CD14-positive monocyte (primary cell): ENCODE data around the gene GRPR. TPM values are rescaled to one million over a fixed set of nuclear protein-coding genes. Genes with fewer than 3 reads are reported as not detected.

Source experiments
- DNase-seq, 3 donors: peaks; one replicate each; pipeline ENCODE4 v3.0.0-alpha.2; 2011 to 2022
- H2AFZ ChIP-seq: 2 replicates; pipeline ENCODE4 v1.6.0; 2012; ENCODE audit warnings: mild to moderate bottlenecking, low read depth, low read length, inconsistent platforms; ENCODE audit not compliant: insufficient read depth, poor library complexity, severe bottlenecking
- H3K27ac ChIP-seq, 2 donors: 1 replicate in 1 of 2; 2 replicates in 1 of 2; pipeline ENCODE4 v1.5.1; 2012 to 2013; ENCODE audit warnings: low read length in 2 of 2, control low read depth in 1 of 2, inconsistent platforms in 1 of 2, low read depth in 1 of 2, mild to moderate bottlenecking in 1 of 2
- H3K27me3 ChIP-seq, 2 donors: one replicate each; pipeline versions ENCODE4 v1.6.0 to v1.6.1; 2011 to 2013; ENCODE audit warnings: low read length in 2 of 2; ENCODE audit not compliant: control insufficient read depth in 2 of 2, insufficient read depth in 2 of 2
- H3K36me3 ChIP-seq, 2 donors: replicated peaks in 1 of 2; 1 replicate in 1 of 2; 2 replicates in 1 of 2; pipeline versions ENCODE4 v1.5.1 to v1.6.1; 2012 to 2013; ENCODE audit warnings: low read length in 2 of 2, control low read depth in 1 of 2, inconsistent platforms in 1 of 2, mild to moderate bottlenecking in 1 of 2; ENCODE audit not compliant: insufficient read depth in 2 of 2, control insufficient read depth in 1 of 2
- H3K4me1 ChIP-seq, 2 donors: 1 replicate in 1 of 2; 2 replicates in 1 of 2; pipeline versions ENCODE4 v1.5.1 to v1.6.1; 2012 to 2013; ENCODE audit warnings: low read length in 2 of 2, control low read depth in 1 of 2, inconsistent platforms in 1 of 2, mild to moderate bottlenecking in 1 of 2, moderate library complexity in 1 of 2; ENCODE audit not compliant: insufficient read depth in 2 of 2, control insufficient read depth in 1 of 2
- H3K4me2 ChIP-seq: replicated peaks from 2 replicates; pipeline ENCODE3; 2012; ENCODE audit warnings: low read length, moderate library complexity, mild to moderate bottlenecking; ENCODE audit not compliant: poor library complexity, severe bottlenecking; ENCODE audit errors: extremely low read depth
- H3K4me3 ChIP-seq, 3 experiments: fragments of 200-600 bp in 1 of 3; sonication (generic) in 1 of 3; replicated peaks in 1 of 3; 1 replicate in 2 of 3; 2 replicates in 1 of 3; pipeline ENCODE4 v1.5.1; 2011 to 2013; ENCODE audit warnings: low read length in 3 of 3, mild to moderate bottlenecking in 3 of 3, control low read depth in 2 of 3, low read depth in 2 of 3, inconsistent platforms in 1 of 3, moderate library complexity in 1 of 3
- H3K79me2 ChIP-seq: 2 replicates; pipeline ENCODE4 v1.6.0; 2012; ENCODE audit warnings: mild to moderate bottlenecking, control low read depth, inconsistent platforms, low read length, moderate library complexity; ENCODE audit not compliant: insufficient read depth
- H3K9ac ChIP-seq: 2 replicates; pipeline ENCODE4 v1.6.0; 2017; ENCODE audit warnings: low read length, mild to moderate bottlenecking; ENCODE audit not compliant: insufficient read depth, poor library complexity, severe bottlenecking
- H3K9me3 ChIP-seq, 2 donors: replicated peaks in 1 of 2; 1 replicate in 1 of 2; 2 replicates in 1 of 2; pipeline versions ENCODE4 v1.5.1 to v1.6.1; 2012 to 2013; ENCODE audit warnings: low read length in 2 of 2, control low read depth in 1 of 2; ENCODE audit not compliant: control insufficient read depth in 1 of 2, insufficient read depth in 1 of 2
- H4K20me1 ChIP-seq: 2 replicates; pipeline ENCODE4 v1.6.0; 2012; ENCODE audit warnings: mild to moderate bottlenecking, low read length, control low read depth, moderate library complexity; ENCODE audit not compliant: insufficient read depth
- H3K27ac Mint-ChIP-seq, 7 donors: one replicate each; pipeline ENCODE4 v1.8.0; 2020; ENCODE audit warnings: mild to moderate bottlenecking in 7 of 7, mixed read lengths in 7 of 7, moderate library complexity in 6 of 7, inconsistent platforms in 2 of 7
- H3K27me3 Mint-ChIP-seq, 3 donors: one replicate each; pipeline ENCODE4 v1.8.0; 2021 to 2022; ENCODE audit warnings: low read depth in 3 of 3, mild to moderate bottlenecking in 3 of 3, mixed read lengths in 3 of 3, moderate library complexity in 3 of 3, inconsistent platforms in 1 of 3
- H3K36me3 Mint-ChIP-seq, 2 donors: one replicate each; pipeline ENCODE4 v1.8.0; 2020; ENCODE audit warnings: mixed read lengths in 2 of 2, inconsistent platforms in 1 of 2, mild to moderate bottlenecking in 1 of 2
- H3K4me1 Mint-ChIP-seq: one replicate; pipeline ENCODE4 v1.8.0; 2020; ENCODE audit warnings: mild to moderate bottlenecking, mixed read lengths
- H3K4me3 Mint-ChIP-seq, 2 donors: one replicate each; pipeline ENCODE4 v1.8.0; 2020; ENCODE audit warnings: mild to moderate bottlenecking in 2 of 2, mixed read lengths in 2 of 2, moderate library complexity in 1 of 2
- H3K9me3 Mint-ChIP-seq, 7 donors: one replicate each; pipeline ENCODE4 v1.8.0; 2020 to 2022; ENCODE audit warnings: mixed read lengths in 7 of 7, mild to moderate bottlenecking in 6 of 7, moderate library complexity in 6 of 7, inconsistent platforms in 2 of 7
- CTCF ChIP-seq: fragments of 200-600 bp; IDR thresholded peaks from one replicate; pipeline ENCODE4 v1.8.0; 2022; ENCODE audit warnings: antibody characterized with exemption, mild to moderate bottlenecking
- WGBS: methylation state at CpG from one replicate; pipeline ENCODE4 v1.1.5; 2013; ENCODE audit warnings: missing lambda C conversion rate; ENCODE audit not compliant: insufficient coverage; 5-methylcytosine and 5-hydroxymethylcytosine counted together
- intact Hi-C, 2 donors: fragments of 100-400 bp; cut with micrococcal nuclease; formaldehyde crosslinking; loops; one replicate each; pipeline versions ENCODE4 v1.15.0 to v1.15.1; 2023
- polyA plus RNA-seq, 3 donors: library from polyadenylated mRNA; depleted of rRNA in 1 of 3; unstranded in 2 of 3; stranded (reverse) in 1 of 3; fragments of 300-500 nt in 2 of 3; fragments of >200 nt in 1 of 3; fragmentation: Illumina TruSeq in 2 of 3; gene quantifications; 1 replicate in 2 of 3; 2 replicates in 1 of 3; pipeline ENCODE4 v1.2.3, GENCODE V29; 2012 to 2021

The GRPR gene
- polyA plus RNA-seq, 3 donors, result 0.35 to 0.55 (median 0.46) TPM

GRCh38 chrX:16096141-16096540 lies 27.2 kb upstream of the GRPR start:
- Histone ChIP-seq H3K4me1 (peaks cover 41 to 46% of the 10 kb centered on the region in 2 donors), H3K27ac (no peak overlapping the region), H3K4me3 (no peak overlapping the region), H3K9ac (no peak overlapping the region), H4K20me1 (no peaks in the 10 kb centered on the region), H2AFZ (no peak overlapping the region), H3K4me2 (no peak overlapping the region), H3K9me3 (peaks cover 0 to 7% of the 10 kb centered on the region in 2 donors), H3K36me3 (no peaks in the 10 kb centered on the region), H3K27me3 (peaks cover 0 to 17% of the 10 kb centered on the region in 2 donors), H3K79me2 (no peaks in the 10 kb centered on the region)
- peak overlapping the region in 1 of 7 donors; percentile 15 for H3K27ac Mint-ChIP-seq
- intact Hi-C loops, result no loop called here
- H3K9me3 Mint-ChIP-seq, result peaks cover 0 to 16% (median 6%) of the 10 kb centered on the region in 7 donors
- H3K27me3 Mint-ChIP-seq, result peaks cover 0 to 26% (median 0%) of the 10 kb centered on the region in 3 donors
- DNase-seq, result no peak
- peaks cover 51% of the 10 kb centered on the region for H3K4me1 Mint-ChIP-seq
- no peak overlapping the region for H3K4me3 Mint-ChIP-seq
- WGBS, result no CpG with 5 or more reads among the region's 3 CpGs
- no peak for TF ChIP-seq CTCF
- H3K36me3 Mint-ChIP-seq, result peaks cover 0 to 3% of the 10 kb centered on the region in 2 donors

GRCh38 chrX:16100673-16101072 lies 22.7 kb upstream of the GRPR start:
- peaks cover 0 to 31% (median 0%) of the 10 kb centered on the region in 3 donors for H3K27me3 Mint-ChIP-seq
- Histone ChIP-seq H3K79me2 (no peaks in the 10 kb centered on the region), H3K9me3 (peaks cover 0 to 6% of the 10 kb centered on the region in 2 donors), H3K27me3 (peaks cover 0 to 8% of the 10 kb centered on the region in 2 donors), H3K36me3 (no peaks in the 10 kb centered on the region), H3K4me2 (no peak overlapping the region), H3K4me1 (peaks cover 51 to 56% of the 10 kb centered on the region in 2 donors), H3K4me3 (no peak overlapping the region), H2AFZ (no peak overlapping the region), H4K20me1 (no peaks in the 10 kb centered on the region), H3K9ac (no peak overlapping the region), H3K27ac (peak overlapping the region; percentile 48 to 86)
- DNase-seq, result no peak
- WGBS, result no CpG with 5 or more reads among the region's 4 CpGs
- H3K27ac Mint-ChIP-seq, result peak overlapping the region; percentile 72 to 98 (median 91)
- H3K9me3 Mint-ChIP-seq, result peaks cover 0 to 10% (median 5%) of the 10 kb centered on the region in 7 donors
- H3K36me3 Mint-ChIP-seq, result peaks cover 0 to 2% of the 10 kb centered on the region in 2 donors
- TF ChIP-seq CTCF, result no peak
- no peak overlapping the region for H3K4me3 Mint-ChIP-seq
- H3K4me1 Mint-ChIP-seq, result peaks cover 54% of the 10 kb centered on the region
- intact Hi-C loops, result no loop called here
